Measurements from ENCODE around the gene CAND1.

The CAND1 gene

DNA sequence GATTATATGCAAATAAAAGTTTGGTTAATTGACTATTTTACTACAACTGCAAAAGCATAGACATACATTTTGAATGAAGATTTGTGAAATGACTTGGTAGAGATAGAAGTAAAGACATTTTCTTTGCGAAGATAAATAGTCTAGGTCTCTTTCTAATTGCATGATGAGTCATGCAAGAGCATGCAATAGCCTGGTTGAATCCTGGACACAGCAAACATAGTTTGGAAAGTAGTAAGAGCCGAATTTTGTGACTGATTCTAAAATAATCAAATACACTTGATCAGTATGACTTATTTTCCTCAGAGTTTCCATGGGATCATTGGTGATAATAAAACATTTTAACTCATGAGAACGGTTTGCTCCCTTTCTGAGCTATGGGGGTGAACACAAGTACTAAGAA lies 27.7 kb upstream of the CAND1 start:
- CTCF ChIA-PET, result no interaction called here
- DNase-seq (ENCODE audit: extremely low spot score), result no peak
- TF ChIP-seq, protein P1, sequence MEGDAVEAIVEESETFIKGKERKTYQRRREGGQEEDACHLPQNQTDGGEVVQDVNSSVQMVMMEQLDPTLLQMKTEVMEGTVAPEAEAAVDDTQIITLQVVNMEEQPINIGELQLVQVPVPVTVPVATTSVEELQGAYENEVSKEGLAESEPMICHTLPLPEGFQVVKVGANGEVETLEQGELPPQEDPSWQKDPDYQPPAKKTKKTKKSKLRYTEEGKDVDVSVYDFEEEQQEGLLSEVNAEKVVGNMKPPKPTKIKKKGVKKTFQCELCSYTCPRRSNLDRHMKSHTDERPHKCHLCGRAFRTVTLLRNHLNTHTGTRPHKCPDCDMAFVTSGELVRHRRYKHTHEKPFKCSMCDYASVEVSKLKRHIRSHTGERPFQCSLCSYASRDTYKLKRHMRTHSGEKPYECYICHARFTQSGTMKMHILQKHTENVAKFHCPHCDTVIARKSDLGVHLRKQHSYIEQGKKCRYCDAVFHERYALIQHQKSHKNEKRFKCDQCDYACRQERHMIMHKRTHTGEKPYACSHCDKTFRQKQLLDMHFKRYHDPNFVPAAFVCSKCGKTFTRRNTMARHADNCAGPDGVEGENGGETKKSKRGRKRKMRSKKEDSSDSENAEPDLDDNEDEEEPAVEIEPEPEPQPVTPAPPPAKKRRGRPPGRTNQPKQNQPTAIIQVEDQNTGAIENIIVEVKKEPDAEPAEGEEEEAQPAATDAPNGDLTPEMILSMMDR (IDR thresholded peaks at IDR 0.05; ENCODE audit: control extremely low read depth, extremely low read depth, low read depth, missing control alignments), result no peak
- POLR2A ChIA-PET, result no interaction called here

DNA sequence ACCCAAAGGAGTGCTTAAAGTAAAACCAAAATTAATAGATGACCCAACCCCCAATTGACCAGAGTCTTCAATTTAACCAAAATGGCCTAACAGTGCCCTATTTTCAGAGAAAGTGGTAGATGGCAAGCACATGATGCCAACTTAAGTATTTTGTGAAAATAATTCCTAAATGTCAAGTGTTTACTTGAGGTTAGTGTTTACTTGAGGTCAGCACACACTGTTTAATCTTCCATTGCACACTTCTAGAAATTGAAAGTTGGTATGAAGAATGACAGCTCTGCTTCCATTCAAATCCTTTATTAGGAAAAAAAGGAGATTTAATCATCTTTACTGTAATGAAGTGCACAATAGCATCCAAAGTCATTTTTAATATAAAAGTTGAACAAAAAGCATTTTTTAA lies 25.9 kb upstream of the CAND1 start:
- ChIA-PET CTCF (no interaction called here), POLR2A (no interaction called here)
- DNase-seq (ENCODE audit: extremely low spot score), result no peak
- TF ChIP-seq, protein P1 (IDR thresholded peaks at IDR 0.05; ENCODE audit: control extremely low read depth, extremely low read depth, low read depth, missing control alignments), result no peak

DNA sequence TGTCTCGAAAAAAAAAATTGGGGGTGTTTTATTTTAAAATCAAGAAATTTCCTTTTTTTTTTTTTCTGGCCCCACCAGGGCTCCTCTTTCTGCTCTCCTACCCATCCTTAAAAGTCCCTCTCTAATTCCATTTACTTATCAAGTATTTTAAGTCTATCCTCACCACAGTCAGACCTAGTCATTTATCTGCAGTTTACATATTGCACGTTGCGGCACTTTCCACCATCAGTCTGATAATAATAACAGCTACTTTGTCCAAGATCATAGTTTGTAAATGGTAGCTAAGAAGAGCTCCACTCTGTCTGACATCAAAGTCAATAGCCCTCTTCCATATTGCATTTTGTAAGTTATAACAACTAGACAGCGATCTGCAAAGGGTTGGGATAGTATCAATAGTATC lies 23.6 kb upstream of the CAND1 start:
- ChIA-PET CTCF (interaction anchor here (0.9 to 1.1 kb wide), 2 partner anchors 8 to 45 kb away, joined by 3 read pairs; no protein-coding TSS in a partner anchor), POLR2A (no interaction called here)
- no peak for DNase-seq (ENCODE audit: extremely low spot score)
- TF ChIP-seq, protein P1 (IDR thresholded peaks at IDR 0.05; ENCODE audit: control extremely low read depth, extremely low read depth, low read depth, missing control alignments), result no peak

- CTCF ChIA-PET, result no interaction called here
Measured at GRCh38 chr12:67251012-67251411, 18.1 kb upstream of the CAND1 start.

DNA sequence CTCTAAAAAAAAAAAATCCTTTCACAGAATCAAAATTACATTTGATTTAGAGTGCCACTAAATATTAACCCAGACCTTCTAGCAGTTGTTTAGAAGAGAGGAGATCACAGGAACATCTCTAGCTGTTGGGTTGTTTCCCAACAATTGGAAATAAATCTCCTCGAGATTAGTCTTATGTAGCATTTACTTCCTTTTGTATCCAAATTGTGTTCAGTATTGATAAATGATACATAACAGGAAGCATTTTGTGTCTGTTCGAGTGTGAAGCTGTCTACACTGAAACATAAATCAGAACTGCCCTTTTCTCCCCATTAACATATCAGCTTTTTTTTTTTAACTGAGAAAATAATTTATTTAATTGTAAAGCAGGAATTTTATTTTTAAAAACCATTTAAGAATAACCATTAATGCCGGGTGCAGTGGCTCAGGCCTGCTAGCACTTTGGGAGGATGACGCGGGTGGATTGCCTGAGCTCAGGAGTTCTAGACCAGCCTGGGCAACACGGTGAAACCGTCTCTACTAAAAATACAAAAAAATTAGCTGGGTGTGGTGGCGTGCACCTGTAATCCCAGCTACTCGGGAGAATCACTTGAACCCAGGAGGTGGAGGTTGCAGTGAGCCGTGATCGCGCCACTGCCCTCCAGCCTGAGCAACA lies 14.7 kb upstream of the CAND1 start:
- ChIA-PET POLR2A (no interaction called here), CTCF (no interaction called here)
- no peak for DNase-seq (ENCODE audit: extremely low spot score)
- TF ChIP-seq, protein P1 (IDR thresholded peaks at IDR 0.05; ENCODE audit: control extremely low read depth, extremely low read depth, low read depth, missing control alignments), result no peak

More at GRCh38 chr12:67251012-67251411, 18.1 kb upstream of the CAND1 start:
- POLR2A ChIA-PET, result no interaction called here
- TF ChIP-seq, protein P1 (IDR thresholded peaks at IDR 0.05; ENCODE audit: control extremely low read depth, extremely low read depth, low read depth, missing control alignments), result no peak
- no peak for DNase-seq (ENCODE audit: extremely low spot score)

DNA sequence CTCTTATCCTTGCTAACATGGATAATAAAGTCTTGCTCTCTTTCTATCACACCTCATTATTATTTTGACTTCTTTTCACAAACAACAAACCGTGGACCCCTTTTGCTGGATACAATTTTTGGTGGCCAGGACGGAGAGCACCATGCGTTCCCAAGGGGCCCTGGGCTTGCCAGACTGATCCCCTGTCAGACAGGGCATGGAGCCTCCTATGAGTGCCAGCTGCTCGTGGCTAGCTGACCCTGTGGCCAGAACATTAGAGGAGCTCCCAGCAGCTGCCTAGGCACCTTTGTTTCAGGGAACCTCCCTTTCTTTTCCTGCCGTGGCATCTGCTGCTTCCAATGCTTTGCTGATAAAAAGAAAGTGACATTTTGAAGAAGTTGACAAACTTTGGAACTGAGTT lies 12.5 kb upstream of the CAND1 start:
- ChIA-PET POLR2A (no interaction called here), CTCF (interaction anchor here (0.8 to 1.2 kb wide), 2 partner anchors 12 to 95 kb away, joined by 3 read pairs; partner anchors contain the start of gene CAND1)
- no peak for DNase-seq (ENCODE audit: extremely low spot score)
- TF ChIP-seq, protein P1 (IDR thresholded peaks at IDR 0.05; ENCODE audit: control extremely low read depth, extremely low read depth, low read depth, missing control alignments), result no peak
